ENCODE measurements around the gene CDC42EP4.

The CDC42EP4 gene

GRCh38 chr17:73311781-73312641 lies at the start of gene CDC42EP4:
TSS of gene CDC42EP4 (minus strand) at chr17:73312001. CDS start at chr17:73286500, 25,501 bp downstream.
- H3K4me1 ChIP-seq (ENCODE audit: control insufficient read depth, insufficient read depth, low read length), result peaks cover 21% of the 10 kb centered on the region
- H3K4me3 ChIP-seq (ENCODE audit: low read depth, low read length), result peak within 1 kb of the TSS; percentile 87
- no peaks in the 10 kb centered on the region for H3K27me3 ChIP-seq (ENCODE audit: control insufficient read depth, insufficient read depth, low read length)
- H3K36me3 ChIP-seq (ENCODE audit: control insufficient read depth, insufficient read depth, low read length), result no peaks in the 10 kb centered on the region
- H3K9ac ChIP-seq (ENCODE audit: low read depth, low read length), result peak within 1 kb of the TSS; percentile 50
- H3K9me3 ChIP-seq (ENCODE audit: control insufficient read depth, insufficient read depth, low read length), result no peaks in the 10 kb centered on the region

GRCh38 chr17:73360961-73361761 lies 49.4 kb upstream of the CDC42EP4 start:
- Histone ChIP-seq H3K9me3 (ENCODE audit: control insufficient read depth, insufficient read depth, low read length) (no peaks in the 10 kb centered on the region), H3K27me3 (ENCODE audit: control insufficient read depth, insufficient read depth, low read length) (no peaks in the 10 kb centered on the region), H3K9ac (ENCODE audit: low read depth, low read length) (peak overlapping the region; percentile 49), H3K4me1 (ENCODE audit: control insufficient read depth, insufficient read depth, low read length) (peaks cover 17% of the 10 kb centered on the region), H3K4me3 (ENCODE audit: low read depth, low read length) (peak overlapping the region; percentile 36), H3K36me3 (ENCODE audit: control insufficient read depth, insufficient read depth, low read length) (no peaks in the 10 kb centered on the region)

- Histone ChIP-seq H3K4me3 (ENCODE audit: low read depth, low read length) (peak overlapping the region; percentile 36), H3K4me1 (ENCODE audit: control insufficient read depth, insufficient read depth, low read length) (peaks cover 17% of the 10 kb centered on the region), H3K27me3 (ENCODE audit: control insufficient read depth, insufficient read depth, low read length) (no peaks in the 10 kb centered on the region), H3K36me3 (ENCODE audit: control insufficient read depth, insufficient read depth, low read length) (no peaks in the 10 kb centered on the region), H3K9me3 (ENCODE audit: control insufficient read depth, insufficient read depth, low read length) (no peaks in the 10 kb centered on the region), H3K9ac (ENCODE audit: low read depth, low read length) (no peak overlapping the region)
Observed at GRCh38 chr17:73359987-73360410, 48.2 kb upstream of the CDC42EP4 start.

- H3K27me3 ChIP-seq (ENCODE audit: control insufficient read depth, insufficient read depth, low read length), result no peaks in the 10 kb centered on the region
- H3K36me3 ChIP-seq (ENCODE audit: control insufficient read depth, insufficient read depth, low read length), result no peaks in the 10 kb centered on the region
- H3K4me1 ChIP-seq (ENCODE audit: control insufficient read depth, insufficient read depth, low read length), result peaks cover 17% of the 10 kb centered on the region
- H3K4me3 ChIP-seq (ENCODE audit: low read depth, low read length), result no peak overlapping the region
- no peak overlapping the region for H3K9ac ChIP-seq (ENCODE audit: low read depth, low read length)
- no peaks in the 10 kb centered on the region for H3K9me3 ChIP-seq (ENCODE audit: control insufficient read depth, insufficient read depth, low read length)
Observed at GRCh38 chr17:73359352-73359751, 47.6 kb upstream of the CDC42EP4 start.

GRCh38 chr17:73358668-73359067 lies 46.9 kb upstream of the CDC42EP4 start:
- Histone ChIP-seq H3K4me3 (ENCODE audit: low read depth, low read length) (no peak overlapping the region), H3K27me3 (ENCODE audit: control insufficient read depth, insufficient read depth, low read length) (no peaks in the 10 kb centered on the region), H3K4me1 (ENCODE audit: control insufficient read depth, insufficient read depth, low read length) (peaks cover 17% of the 10 kb centered on the region), H3K9ac (ENCODE audit: low read depth, low read length) (no peak overlapping the region), H3K9me3 (ENCODE audit: control insufficient read depth, insufficient read depth, low read length) (no peaks in the 10 kb centered on the region), H3K36me3 (ENCODE audit: control insufficient read depth, insufficient read depth, low read length) (no peaks in the 10 kb centered on the region)

- Histone ChIP-seq H3K4me1 (ENCODE audit: control insufficient read depth, insufficient read depth, low read length) (peaks cover 17% of the 10 kb centered on the region), H3K9ac (ENCODE audit: low read depth, low read length) (no peak overlapping the region), H3K27me3 (ENCODE audit: control insufficient read depth, insufficient read depth, low read length) (no peaks in the 10 kb centered on the region), H3K36me3 (ENCODE audit: control insufficient read depth, insufficient read depth, low read length) (no peaks in the 10 kb centered on the region), H3K9me3 (ENCODE audit: control insufficient read depth, insufficient read depth, low read length) (no peaks in the 10 kb centered on the region), H3K4me3 (ENCODE audit: low read depth, low read length) (no peak overlapping the region)
Observed at GRCh38 chr17:73357981-73358380, 46.2 kb upstream of the CDC42EP4 start.

- peaks cover 17% of the 10 kb centered on the region for H3K4me1 ChIP-seq (ENCODE audit: control insufficient read depth, insufficient read depth, low read length)
- no peak overlapping the region for H3K9ac ChIP-seq (ENCODE audit: low read depth, low read length)
- no peak overlapping the region for H3K4me3 ChIP-seq (ENCODE audit: low read depth, low read length)
- H3K27me3 ChIP-seq (ENCODE audit: control insufficient read depth, insufficient read depth, low read length), result no peaks in the 10 kb centered on the region
- no peaks in the 10 kb centered on the region for H3K36me3 ChIP-seq (ENCODE audit: control insufficient read depth, insufficient read depth, low read length)
- H3K9me3 ChIP-seq (ENCODE audit: control insufficient read depth, insufficient read depth, low read length), result no peaks in the 10 kb centered on the region
Observed at GRCh38 chr17:73357318-73357717, 45.5 kb upstream of the CDC42EP4 start.

GRCh38 chr17:73356561-73357170 lies 44.9 kb upstream of the CDC42EP4 start:
- Histone ChIP-seq H3K4me3 (ENCODE audit: low read depth, low read length) (no peak overlapping the region), H3K27me3 (ENCODE audit: control insufficient read depth, insufficient read depth, low read length) (no peaks in the 10 kb centered on the region), H3K36me3 (ENCODE audit: control insufficient read depth, insufficient read depth, low read length) (no peaks in the 10 kb centered on the region), H3K4me1 (ENCODE audit: control insufficient read depth, insufficient read depth, low read length) (peaks cover 16% of the 10 kb centered on the region), H3K9ac (ENCODE audit: low read depth, low read length) (no peak overlapping the region), H3K9me3 (ENCODE audit: control insufficient read depth, insufficient read depth, low read length) (no peaks in the 10 kb centered on the region)

GRCh38 chr17:73354423-73355284 lies 42.9 kb upstream of the CDC42EP4 start:
- Histone ChIP-seq H3K4me1 (ENCODE audit: control insufficient read depth, insufficient read depth, low read length) (peaks cover 2% of the 10 kb centered on the region), H3K36me3 (ENCODE audit: control insufficient read depth, insufficient read depth, low read length) (no peaks in the 10 kb centered on the region), H3K9me3 (ENCODE audit: control insufficient read depth, insufficient read depth, low read length) (no peaks in the 10 kb centered on the region), H3K4me3 (ENCODE audit: low read depth, low read length) (no peak overlapping the region), H3K27me3 (ENCODE audit: control insufficient read depth, insufficient read depth, low read length) (no peaks in the 10 kb centered on the region), H3K9ac (ENCODE audit: low read depth, low read length) (no peak overlapping the region)

- H3K4me1 ChIP-seq (ENCODE audit: control insufficient read depth, insufficient read depth, low read length), result peaks cover 4% of the 10 kb centered on the region
- H3K9me3 ChIP-seq (ENCODE audit: control insufficient read depth, insufficient read depth, low read length), result no peaks in the 10 kb centered on the region
- no peak overlapping the region for H3K9ac ChIP-seq (ENCODE audit: low read depth, low read length)
- no peaks in the 10 kb centered on the region for H3K27me3 ChIP-seq (ENCODE audit: control insufficient read depth, insufficient read depth, low read length)
- H3K36me3 ChIP-seq (ENCODE audit: control insufficient read depth, insufficient read depth, low read length), result no peaks in the 10 kb centered on the region
- H3K4me3 ChIP-seq (ENCODE audit: low read depth, low read length), result no peak overlapping the region
Observed at GRCh38 chr17:73352261-73352660, 40.5 kb upstream of the CDC42EP4 start.

- Histone ChIP-seq H3K4me1 (ENCODE audit: control insufficient read depth, insufficient read depth, low read length) (peaks cover 4% of the 10 kb centered on the region), H3K9ac (ENCODE audit: low read depth, low read length) (no peak overlapping the region), H3K27me3 (ENCODE audit: control insufficient read depth, insufficient read depth, low read length) (no peaks in the 10 kb centered on the region), H3K4me3 (ENCODE audit: low read depth, low read length) (no peak overlapping the region), H3K36me3 (ENCODE audit: control insufficient read depth, insufficient read depth, low read length) (no peaks in the 10 kb centered on the region), H3K9me3 (ENCODE audit: control insufficient read depth, insufficient read depth, low read length) (no peaks in the 10 kb centered on the region)
Observed at GRCh38 chr17:73351764-73352163, 40.0 kb upstream of the CDC42EP4 start.
